Adrenal gland (tissue), 5 donors: ENCODE data around the gene TAS2R20.

Experiments
- POLR2A ChIP-seq, 2 donors: fragments of 450-650 bp; IDR thresholded peaks; one replicate each; pipeline ENCODE4 v1.6.1; 2017; ENCODE audit warnings: antibody characterized with exemption in 2 of 2, mild to moderate bottlenecking in 2 of 2, moderate library complexity in 1 of 2
- TF ChIP-seq, protein P1 (sequence below), 6 experiments: fragments of 450-650 bp in 4 of 6; fragments of 200-600 bp in 2 of 6; sonication (generic) in 1 of 6; IDR thresholded peaks; 1 replicate in 5 of 6; 2 replicates in 1 of 6; pipeline versions ENCODE4 v1.5.1 to v1.8.0; 2016 to 2021; ENCODE audit warnings: antibody characterized with exemption in 6 of 6, mild to moderate bottlenecking in 2 of 6, moderate library complexity in 1 of 6
- donor health status: DM: no; HTN: no; CAD: no.

GRCh38 chr12:10959804-10960203 lies 38.3 kb downstream of the TAS2R20 start:
- no peak for TF ChIP-seq POLR2A (IDR thresholded peaks at IDR 0.05)
- TF ChIP-seq, protein P1, sequence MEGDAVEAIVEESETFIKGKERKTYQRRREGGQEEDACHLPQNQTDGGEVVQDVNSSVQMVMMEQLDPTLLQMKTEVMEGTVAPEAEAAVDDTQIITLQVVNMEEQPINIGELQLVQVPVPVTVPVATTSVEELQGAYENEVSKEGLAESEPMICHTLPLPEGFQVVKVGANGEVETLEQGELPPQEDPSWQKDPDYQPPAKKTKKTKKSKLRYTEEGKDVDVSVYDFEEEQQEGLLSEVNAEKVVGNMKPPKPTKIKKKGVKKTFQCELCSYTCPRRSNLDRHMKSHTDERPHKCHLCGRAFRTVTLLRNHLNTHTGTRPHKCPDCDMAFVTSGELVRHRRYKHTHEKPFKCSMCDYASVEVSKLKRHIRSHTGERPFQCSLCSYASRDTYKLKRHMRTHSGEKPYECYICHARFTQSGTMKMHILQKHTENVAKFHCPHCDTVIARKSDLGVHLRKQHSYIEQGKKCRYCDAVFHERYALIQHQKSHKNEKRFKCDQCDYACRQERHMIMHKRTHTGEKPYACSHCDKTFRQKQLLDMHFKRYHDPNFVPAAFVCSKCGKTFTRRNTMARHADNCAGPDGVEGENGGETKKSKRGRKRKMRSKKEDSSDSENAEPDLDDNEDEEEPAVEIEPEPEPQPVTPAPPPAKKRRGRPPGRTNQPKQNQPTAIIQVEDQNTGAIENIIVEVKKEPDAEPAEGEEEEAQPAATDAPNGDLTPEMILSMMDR (IDR thresholded peaks at IDR 0.05), result peak in 1 of 6 experiments; percentile 16
